D721Med (cell line): ENCODE results near the gene C2orf76.

Source experiments
- DNase-seq: peaks from one replicate; pipeline ENCODE4 v3.0.0; 2011; ENCODE audit warnings: low spot score; ENCODE audit not compliant: insufficient read length
- FAIRE-seq: peaks from 2 replicates; lab custom pipeline; 2011; peaks lifted over from hg19 to GRCh38; lab: Jason Lieb, UNC
- CTCF ChIP-seq: IDR thresholded peaks from 2 replicates; pipeline ENCODE4 v1.5.1; 2012; ENCODE audit warnings: mild to moderate bottlenecking, control low read depth; ENCODE audit not compliant: insufficient read depth; ENCODE audit errors: missing control alignments

C2orf76 gene

DNA sequence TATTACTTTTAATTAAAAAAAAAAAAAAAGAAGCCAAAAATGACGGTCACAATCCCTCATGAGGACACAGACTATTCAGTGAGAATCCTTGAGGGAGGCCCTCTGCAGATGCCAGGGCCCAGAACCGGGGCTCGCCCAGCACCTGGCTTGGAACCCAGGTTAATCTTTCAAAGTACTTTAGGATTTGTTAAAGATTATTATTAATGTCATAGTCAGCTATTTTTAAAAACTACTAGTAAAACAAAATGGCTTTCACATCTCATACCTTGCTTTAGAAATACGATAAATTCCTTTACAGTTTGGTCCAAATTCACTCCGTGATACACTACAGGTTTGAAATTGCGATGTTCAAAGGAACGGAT is 27.1 kb downstream of the C2orf76 start:
- DNase-seq: no peak
- no peak for FAIRE-seq
- no peak for TF ChIP-seq CTCF

DNA sequence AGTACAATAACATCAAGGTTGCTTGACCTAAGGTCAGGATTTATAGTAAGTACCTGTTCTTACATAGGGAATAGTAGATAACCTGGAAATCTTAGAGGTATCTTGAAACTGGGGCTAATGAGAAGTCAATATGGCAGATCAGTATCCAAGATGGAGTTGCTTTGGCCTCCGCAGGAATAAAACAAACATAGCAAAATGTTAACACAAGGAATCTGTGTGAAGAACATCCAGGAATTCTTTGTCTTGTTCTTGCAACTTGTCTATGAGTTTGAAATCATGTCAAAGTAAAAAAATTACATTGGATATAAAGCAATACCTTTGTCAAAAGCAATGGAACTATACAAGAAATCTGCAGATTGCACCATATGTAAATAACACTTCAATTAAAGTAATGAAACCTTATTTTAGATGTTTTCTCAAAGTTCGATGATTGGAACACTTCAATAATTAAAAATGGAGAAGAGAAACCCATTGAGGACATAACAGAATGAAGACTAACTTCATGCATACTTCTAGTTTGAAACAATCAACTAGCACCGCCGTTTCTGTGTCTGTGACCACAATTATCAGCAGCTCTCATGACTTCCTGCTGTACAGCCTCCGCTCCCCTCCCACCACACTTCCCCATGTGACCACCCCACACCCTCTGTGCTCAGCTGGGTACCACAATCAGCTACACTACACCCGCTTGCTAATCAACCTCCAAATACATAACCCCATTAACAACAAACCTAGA is 27.6 kb downstream of the C2orf76 start:
- TF ChIP-seq CTCF: no peak
- DNase-seq: no peak
- no peak for FAIRE-seq

DNA sequence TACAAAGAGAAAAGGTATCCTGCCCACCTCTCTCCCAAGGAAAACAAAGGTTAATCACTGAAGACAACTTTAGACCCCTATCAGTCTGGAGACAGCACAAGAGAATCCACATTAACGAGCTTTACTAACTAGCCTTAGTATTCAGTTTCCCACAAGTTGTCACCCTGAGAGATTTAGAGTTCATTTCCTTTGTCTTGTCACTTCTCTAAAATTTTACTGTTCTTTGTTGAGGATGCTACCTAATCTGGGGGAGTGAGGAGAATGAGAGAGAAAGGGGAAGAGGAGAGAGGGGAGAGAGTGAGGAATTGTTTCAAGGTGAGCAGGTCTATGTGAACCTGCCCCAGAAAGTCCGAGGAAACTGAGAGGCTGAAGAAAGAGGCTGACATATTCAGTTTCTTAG is 28.4 kb downstream of the C2orf76 start:
- FAIRE-seq (no peak), DNase-seq (no peak)
- no peak for TF ChIP-seq CTCF

- DNase-seq: no peak
- TF ChIP-seq CTCF: no peak
- no peak for FAIRE-seq
Observed at GRCh38 chr2:119337749-119338148, 28.9 kb downstream of the C2orf76 start.

- no peak for FAIRE-seq
- no peak for DNase-seq
- TF ChIP-seq CTCF: no peak
Observed at GRCh38 chr2:119333833-119334232, 32.8 kb downstream of the C2orf76 start.

GRCh38 chr2:119333360-119333759 is 33.3 kb downstream of the C2orf76 start:
- no peak for FAIRE-seq
- no peak for TF ChIP-seq CTCF
- DNase-seq: no peak

DNA sequence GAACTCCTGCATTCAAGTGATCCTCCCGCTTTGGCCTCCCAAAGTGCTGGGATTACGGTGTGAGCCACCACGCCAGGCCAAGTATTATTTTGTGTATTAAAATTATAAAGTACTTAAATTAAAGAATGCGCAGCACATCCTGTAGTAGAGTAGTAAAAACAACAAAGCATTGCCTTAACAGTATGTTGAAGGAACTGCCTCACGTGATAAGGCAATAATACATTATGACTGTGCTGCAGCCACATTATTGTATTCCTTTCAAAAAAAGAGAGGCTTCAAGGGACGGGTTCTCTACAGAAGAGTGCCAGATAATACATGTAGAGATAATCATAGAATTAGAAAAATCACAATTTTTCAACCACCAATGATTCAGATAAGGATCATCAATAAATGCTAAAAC is 33.7 kb downstream of the C2orf76 start:
- DNase-seq: no peak
- FAIRE-seq: no peak
- TF ChIP-seq CTCF: no peak
